IPS-20b (cell line): Measurements from ENCODE around the gene GNA12.

Experiments used
- H3K27ac ChIP-seq: one replicate; pipeline ENCODE4 v1.5.1; 2013; ENCODE audit warnings: low read length
- H3K27me3 ChIP-seq: 2 replicates; pipeline ENCODE4 v1.6.1; 2013; ENCODE audit warnings: mild to moderate bottlenecking, low read length, inconsistent platforms; ENCODE audit not compliant: insufficient read depth
- H3K36me3 ChIP-seq: 2 replicates; pipeline ENCODE4 v1.6.1; 2013; ENCODE audit warnings: low read depth, mild to moderate bottlenecking, inconsistent platforms, low read length, moderate library complexity; ENCODE audit not compliant: insufficient read depth
- H3K4me1 ChIP-seq: 2 replicates; pipeline ENCODE4 v1.6.1; 2013; ENCODE audit warnings: mild to moderate bottlenecking, control low read depth, inconsistent platforms, low read length, moderate library complexity; ENCODE audit not compliant: insufficient read depth
- H3K4me3 ChIP-seq: 2 replicates; pipeline ENCODE4 v1.5.1; 2013; ENCODE audit warnings: mild to moderate bottlenecking, low read length, inconsistent platforms
- H3K9ac ChIP-seq: 2 replicates; pipeline ENCODE4 v1.6.1; 2013; ENCODE audit warnings: low read depth, mild to moderate bottlenecking, inconsistent platforms, low read length, moderate library complexity
- H3K9me3 ChIP-seq: 2 replicates; pipeline ENCODE4 v1.6.1; 2013; ENCODE audit warnings: mild to moderate bottlenecking, low read depth, low read length, inconsistent platforms; ENCODE audit not compliant: insufficient read depth

The GNA12 gene

DNA sequence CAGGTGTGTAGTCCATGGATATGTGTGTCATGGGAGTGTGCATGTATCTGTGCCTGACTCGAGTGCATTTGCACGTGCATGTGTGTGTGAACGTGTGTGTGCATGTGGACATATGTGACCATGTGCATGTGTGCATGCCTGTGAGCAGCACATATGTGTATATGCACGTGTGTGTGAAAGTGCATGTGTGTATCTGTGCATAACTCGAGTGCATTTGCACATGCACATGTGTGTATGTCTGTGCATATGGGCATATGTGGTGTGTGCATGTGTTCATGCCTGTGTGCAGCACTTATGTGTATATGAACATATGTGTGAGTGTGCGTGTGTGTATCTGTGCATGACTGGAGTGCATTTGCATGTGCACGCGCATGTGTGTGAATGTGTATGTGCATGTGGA is 35.2 kb upstream of the GNA12 start:
- H3K4me3 ChIP-seq: no peak overlapping the region
- H3K9me3 ChIP-seq: no peaks in the 10 kb centered on the region
- H3K27me3 ChIP-seq: no peaks in the 10 kb centered on the region
- H3K27ac ChIP-seq: no peak overlapping the region
- peaks cover 12% of the 10 kb centered on the region for H3K4me1 ChIP-seq
- H3K36me3 ChIP-seq: no peaks in the 10 kb centered on the region
- H3K9ac ChIP-seq: no peak overlapping the region

DNA sequence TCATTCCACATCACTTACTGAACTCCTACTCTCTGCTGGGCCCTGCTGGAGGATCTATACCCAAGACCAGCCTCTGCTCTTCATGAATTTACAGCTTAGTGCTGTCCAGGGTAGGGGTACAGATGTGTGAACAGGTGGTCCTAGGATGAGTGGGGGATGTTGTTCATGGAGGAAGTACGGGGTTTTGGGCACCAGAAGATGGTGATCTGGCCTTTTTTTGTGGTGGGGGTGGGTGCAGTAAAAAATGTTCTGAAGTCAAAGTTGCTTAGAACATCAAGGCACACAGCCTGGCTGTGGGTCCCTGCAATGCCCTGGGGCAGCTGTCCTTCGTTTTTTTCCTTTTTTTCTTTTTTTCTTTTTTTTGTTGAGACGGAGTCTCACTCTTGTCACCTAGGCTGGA is 34.2 kb upstream of the GNA12 start:
- Histone ChIP-seq H3K36me3 (no peaks in the 10 kb centered on the region), H3K27ac (no peak overlapping the region), H3K27me3 (no peaks in the 10 kb centered on the region), H3K4me3 (no peak overlapping the region), H3K4me1 (peaks cover 12% of the 10 kb centered on the region), H3K9ac (no peak overlapping the region), H3K9me3 (no peaks in the 10 kb centered on the region)

DNA sequence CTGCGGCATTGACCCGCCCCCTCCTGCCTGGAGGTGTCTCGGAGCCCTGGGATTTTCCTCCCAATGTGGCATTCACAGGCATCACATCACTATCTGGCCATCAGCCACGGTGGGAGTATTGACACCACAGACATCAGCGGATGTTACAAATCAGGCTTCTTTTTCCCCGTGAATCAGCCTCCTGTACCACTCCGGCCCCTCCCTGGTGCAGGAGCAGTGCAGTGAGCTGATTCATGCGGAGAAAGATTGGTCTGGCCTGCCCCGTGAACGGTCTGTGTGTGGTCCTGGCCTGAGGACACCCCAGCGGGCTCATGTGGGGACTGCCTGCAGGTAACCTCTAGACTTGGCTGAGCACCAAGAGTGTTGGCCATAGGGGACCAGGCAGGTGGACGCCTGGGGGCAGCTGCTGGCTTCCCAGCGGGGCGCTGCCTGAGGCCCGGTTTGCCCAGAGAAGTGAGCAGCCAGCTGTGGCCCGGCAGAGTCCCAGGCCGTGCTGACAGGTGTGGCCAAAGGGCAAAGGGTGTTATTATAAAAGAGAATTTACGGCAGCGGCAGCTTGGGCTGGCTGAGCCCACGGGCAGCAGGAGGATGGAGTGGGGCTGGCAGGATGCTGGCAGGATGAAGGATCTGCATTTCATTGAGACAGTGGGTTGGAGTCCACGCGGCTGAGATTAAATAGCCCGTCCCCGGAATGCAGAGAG is 32.1 kb upstream of the GNA12 start:
- H3K9me3 ChIP-seq: no peaks in the 10 kb centered on the region
- no peak overlapping the region for H3K27ac ChIP-seq
- H3K36me3 ChIP-seq: no peaks in the 10 kb centered on the region
- no peak overlapping the region for H3K9ac ChIP-seq
- peaks cover 7% of the 10 kb centered on the region for H3K4me1 ChIP-seq
- no peaks in the 10 kb centered on the region for H3K27me3 ChIP-seq
- no peak overlapping the region for H3K4me3 ChIP-seq

DNA sequence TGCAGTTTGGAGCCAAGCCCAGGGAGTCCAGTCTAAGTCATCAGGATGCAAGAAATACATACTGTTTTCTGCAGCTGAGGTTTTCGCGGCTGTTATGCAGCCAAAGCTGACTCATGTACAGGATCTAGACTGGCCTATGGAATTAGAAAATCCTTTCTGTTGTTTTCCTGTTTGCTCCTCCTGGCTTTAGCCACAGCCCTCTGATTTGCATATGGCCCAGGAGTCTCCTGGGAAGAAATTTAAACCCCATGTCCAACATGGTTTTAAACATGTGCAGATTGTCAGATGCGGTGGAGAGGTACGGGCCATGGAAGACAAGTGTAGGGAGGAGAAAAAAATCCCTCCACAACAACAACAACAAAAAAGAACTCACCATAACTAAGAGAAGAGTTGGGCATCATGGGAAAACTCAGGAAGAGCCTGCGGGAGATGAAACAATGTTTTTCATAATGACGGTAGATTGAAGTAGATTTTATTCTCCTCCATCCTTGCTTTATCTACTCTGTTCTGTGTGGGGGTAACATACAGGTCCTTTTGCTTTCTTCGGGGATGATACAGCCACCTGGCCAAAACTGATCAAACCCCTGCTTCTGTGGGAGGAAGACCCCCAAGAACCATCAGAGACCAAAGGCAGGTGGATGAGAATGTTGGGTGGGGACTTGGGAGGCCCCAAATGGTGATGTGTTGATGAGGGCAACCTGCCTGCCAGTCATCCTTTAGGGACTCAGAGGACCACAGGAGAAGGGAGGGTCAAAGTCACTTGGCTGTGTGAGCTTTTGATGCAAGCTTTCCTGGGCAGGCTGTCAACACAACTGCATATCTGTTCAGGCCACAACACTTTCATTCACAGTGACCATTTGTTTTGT is 29.8 kb upstream of the GNA12 start:
- Histone ChIP-seq H3K27me3 (no peaks in the 10 kb centered on the region), H3K4me1 (no peaks in the 10 kb centered on the region), H3K36me3 (no peaks in the 10 kb centered on the region), H3K27ac (peak overlapping the region; percentile 32), H3K9ac (peak overlapping the region; percentile 72), H3K4me3 (no peak overlapping the region), H3K9me3 (no peaks in the 10 kb centered on the region)

DNA sequence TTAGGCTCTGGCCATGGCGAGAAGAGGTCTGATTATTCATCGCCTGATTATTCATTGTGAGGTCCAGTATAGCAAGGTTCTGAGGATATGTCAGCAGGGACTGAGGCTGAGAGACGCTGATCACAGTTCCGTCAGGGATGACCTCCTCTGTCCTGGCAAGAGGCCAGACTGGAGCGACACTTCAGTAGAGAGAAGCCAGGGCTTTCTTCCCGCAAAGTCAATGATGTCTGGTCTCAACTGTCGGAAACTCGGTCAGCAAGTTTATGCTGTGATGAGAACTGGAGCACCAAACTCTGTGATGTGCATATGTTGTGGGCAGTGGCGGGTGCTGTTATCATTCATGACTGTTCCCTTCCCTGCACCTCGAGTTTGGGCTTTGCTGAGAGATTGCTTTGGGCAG is 29.0 kb upstream of the GNA12 start:
- Histone ChIP-seq H3K36me3 (no peaks in the 10 kb centered on the region), H3K27me3 (no peaks in the 10 kb centered on the region), H3K4me1 (no peaks in the 10 kb centered on the region), H3K4me3 (no peak overlapping the region), H3K9me3 (no peaks in the 10 kb centered on the region), H3K27ac (no peak overlapping the region), H3K9ac (peak overlapping the region; percentile 72; the same call in 1 of the 2 replicates)

DNA sequence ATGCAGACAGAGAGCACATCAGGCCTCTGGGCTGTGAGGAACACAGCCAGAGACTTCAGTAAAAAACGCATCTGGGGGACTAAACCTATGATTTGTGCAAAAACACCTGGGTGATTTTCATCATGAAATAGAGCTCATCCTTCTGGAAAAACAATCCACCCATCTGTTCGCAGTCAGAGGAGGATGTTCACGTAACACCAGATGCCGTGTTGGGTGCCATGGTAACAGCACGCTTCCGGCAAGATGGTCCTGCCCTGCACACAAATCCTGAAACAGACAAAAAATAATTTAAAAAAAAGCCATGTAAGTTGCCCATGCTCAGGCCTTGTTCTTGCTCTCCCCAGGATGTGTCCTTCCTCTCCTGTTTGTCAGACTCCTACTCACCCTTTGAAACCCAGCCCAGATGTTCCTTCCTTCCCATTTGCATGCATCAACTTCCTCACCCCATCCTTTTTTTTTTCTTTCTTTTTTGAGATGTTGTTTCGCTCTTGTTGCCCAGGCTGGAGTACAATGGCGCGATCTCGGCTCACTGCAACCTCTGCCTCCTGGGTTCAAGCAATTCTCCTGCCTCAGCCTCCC is 28.3 kb upstream of the GNA12 start:
- no peak overlapping the region for H3K4me3 ChIP-seq
- no peaks in the 10 kb centered on the region for H3K27me3 ChIP-seq
- H3K9me3 ChIP-seq: no peaks in the 10 kb centered on the region
- H3K27ac ChIP-seq: no peak overlapping the region
- H3K9ac ChIP-seq: no peak overlapping the region
- H3K36me3 ChIP-seq: no peaks in the 10 kb centered on the region
- no peaks in the 10 kb centered on the region for H3K4me1 ChIP-seq

DNA sequence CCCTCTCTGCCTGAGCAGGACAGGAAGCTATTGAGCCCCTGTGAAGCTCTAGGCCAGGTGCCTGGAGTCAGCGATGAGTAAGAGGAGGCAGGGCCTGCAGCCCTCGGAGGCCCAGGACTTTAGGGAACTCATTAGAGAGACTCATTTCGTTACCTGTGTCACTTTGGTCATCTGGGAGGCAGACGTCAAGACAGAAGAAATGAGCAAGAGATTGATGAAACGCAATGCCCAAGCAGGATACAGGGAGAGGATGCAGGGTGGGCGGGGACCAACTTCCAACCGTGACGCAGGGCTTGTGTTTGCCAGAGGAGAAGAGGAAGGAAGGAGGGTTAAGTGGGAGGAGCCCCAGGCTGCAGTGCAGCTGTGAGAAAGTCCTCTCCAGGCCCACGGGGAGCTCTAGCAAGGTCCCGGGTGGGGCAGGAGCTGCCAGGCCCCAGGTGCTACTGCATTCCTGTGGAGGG is 26.4 kb upstream of the GNA12 start:
- no peak overlapping the region for H3K9ac ChIP-seq
- H3K4me1 ChIP-seq: no peaks in the 10 kb centered on the region
- no peak overlapping the region for H3K27ac ChIP-seq
- H3K27me3 ChIP-seq: no peaks in the 10 kb centered on the region
- no peak overlapping the region for H3K4me3 ChIP-seq
- no peaks in the 10 kb centered on the region for H3K9me3 ChIP-seq
- H3K36me3 ChIP-seq: no peaks in the 10 kb centered on the region

DNA sequence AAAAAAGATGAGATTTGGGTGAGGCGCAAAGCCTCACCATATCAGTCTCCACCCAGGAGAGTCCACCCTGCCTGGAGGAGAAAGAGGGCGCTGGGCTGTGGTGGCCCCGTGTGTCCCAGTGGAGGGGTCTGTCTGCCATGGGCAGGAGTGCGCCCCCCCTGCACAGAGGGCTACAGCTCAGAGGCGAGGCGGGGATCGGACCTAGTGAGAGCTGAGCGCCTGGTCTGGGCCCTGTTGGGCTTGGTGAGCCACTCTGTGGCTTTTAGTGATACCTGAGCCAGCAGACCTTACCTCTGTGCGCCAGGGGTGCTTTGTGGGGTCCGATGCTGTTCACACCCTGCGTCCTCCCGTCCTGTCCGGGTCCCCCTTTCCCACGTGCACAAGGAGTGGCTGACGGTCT is 25.9 kb upstream of the GNA12 start:
- Histone ChIP-seq H3K27me3 (no peaks in the 10 kb centered on the region), H3K9ac (no peak overlapping the region), H3K27ac (no peak overlapping the region), H3K9me3 (no peaks in the 10 kb centered on the region), H3K36me3 (no peaks in the 10 kb centered on the region), H3K4me1 (no peaks in the 10 kb centered on the region), H3K4me3 (no peak overlapping the region)

DNA sequence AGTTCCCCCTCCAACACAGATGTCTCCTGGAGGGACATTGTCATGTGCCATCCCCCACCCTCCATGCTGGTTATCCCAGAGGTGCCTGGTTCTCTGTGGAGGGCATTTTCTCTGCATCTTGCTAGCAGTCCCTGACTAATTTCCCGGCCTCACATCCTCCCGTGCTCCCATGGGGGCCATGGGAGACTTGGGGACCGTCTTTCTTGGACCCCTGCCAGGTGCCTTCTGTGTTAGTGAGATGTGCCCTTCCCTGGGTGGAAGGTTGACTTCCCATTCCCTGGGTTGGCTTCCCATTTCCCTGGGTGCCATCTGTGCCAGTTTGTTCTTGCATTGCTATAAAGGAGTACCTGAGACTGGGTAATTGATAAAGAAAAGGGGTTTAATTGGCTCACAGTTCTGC is 22.5 kb upstream of the GNA12 start:
- H3K9ac ChIP-seq: no peak overlapping the region
- no peak overlapping the region for H3K27ac ChIP-seq
- no peaks in the 10 kb centered on the region for H3K4me1 ChIP-seq
- H3K4me3 ChIP-seq: no peak overlapping the region
- no peaks in the 10 kb centered on the region for H3K36me3 ChIP-seq
- no peaks in the 10 kb centered on the region for H3K27me3 ChIP-seq
- no peaks in the 10 kb centered on the region for H3K9me3 ChIP-seq

DNA sequence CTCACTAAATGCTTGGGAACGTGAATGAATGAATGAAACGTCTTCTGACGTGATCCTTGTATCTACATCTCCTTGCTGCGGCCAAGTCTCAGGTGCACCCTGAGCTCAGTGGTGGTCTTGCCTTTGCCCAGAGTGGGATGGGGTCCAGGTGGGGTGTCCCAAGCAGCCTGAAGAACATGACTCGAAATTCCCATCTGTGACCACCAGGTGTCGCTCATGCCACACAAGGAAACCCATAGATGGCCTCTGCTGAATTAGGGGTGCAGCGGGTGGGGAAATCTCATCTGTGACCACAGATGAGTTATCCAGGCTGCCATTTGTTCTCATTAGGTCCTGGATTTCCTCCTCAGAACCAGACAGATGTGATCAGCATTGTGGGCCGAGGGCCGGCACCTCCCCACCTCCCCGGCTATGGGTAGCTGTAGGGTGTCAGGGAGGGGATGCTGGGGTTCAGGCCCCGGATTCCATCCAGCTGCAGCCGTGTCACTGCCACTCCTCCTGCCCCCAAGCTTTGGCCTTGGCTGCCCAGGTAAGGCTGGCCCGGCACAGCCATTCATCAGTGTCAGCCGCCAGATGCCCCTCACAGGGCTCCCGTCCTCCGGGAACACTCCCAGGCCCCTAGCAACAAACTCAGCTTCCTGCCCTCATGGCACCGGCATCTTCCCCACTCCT is 21.0 kb upstream of the GNA12 start:
- Histone ChIP-seq H3K27ac (no peak overlapping the region), H3K4me1 (no peaks in the 10 kb centered on the region), H3K9ac (no peak overlapping the region), H3K36me3 (no peaks in the 10 kb centered on the region), H3K27me3 (no peaks in the 10 kb centered on the region), H3K4me3 (no peak overlapping the region), H3K9me3 (no peaks in the 10 kb centered on the region)

DNA sequence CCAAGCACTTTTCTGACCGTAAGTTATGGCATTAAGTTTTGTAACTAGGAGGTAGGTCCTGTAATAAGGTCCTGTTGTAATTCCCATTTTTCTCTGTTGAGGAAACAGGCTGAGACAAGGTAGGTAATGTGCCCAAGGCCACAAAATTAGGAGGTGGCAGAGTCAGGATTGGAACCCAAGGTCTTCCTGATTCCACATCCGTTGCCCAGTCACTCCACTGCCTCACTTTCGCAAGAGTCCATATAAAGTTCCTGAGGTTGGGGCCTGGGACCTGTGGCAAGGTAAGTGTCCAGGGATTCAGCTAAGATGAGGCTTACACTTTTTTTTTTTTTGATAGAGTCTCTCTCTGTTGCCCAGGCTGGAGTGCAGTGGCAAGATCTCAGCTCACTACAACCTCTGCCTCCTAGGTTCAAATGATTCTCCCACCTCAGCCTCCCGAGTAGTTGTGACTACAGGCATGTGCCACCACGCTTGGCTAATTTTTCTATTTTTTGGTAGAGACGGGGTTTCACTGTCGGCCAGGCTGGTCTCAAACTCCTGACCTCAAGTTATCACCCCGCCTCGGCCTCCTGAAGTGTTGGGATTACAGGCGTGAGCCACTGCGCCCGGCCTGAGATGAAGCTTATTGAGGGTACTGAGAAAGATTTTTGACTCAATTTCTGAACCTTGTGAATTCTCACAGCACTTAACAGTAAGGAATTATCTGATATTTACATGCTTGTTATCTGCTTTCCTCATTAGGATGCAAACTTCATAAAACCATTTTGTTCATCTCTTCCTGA is 20.3 kb upstream of the GNA12 start:
- Histone ChIP-seq H3K4me3 (no peak overlapping the region), H3K27me3 (no peaks in the 10 kb centered on the region), H3K9me3 (no peaks in the 10 kb centered on the region), H3K36me3 (no peaks in the 10 kb centered on the region), H3K9ac (no peak overlapping the region), H3K27ac (no peak overlapping the region), H3K4me1 (no peaks in the 10 kb centered on the region)
